GM12891 (cell line): ENCODE results near the gene TMEM50A.
"Not testable (repeated sequence)": the region's sequence is repeated elsewhere in the genome, so short reads cannot be mapped to it uniquely, and the experiment has no call there.

Experiments used
- DNase-seq: peaks from one replicate; pipeline ENCODE4 v3.0.0; 2011; ENCODE audit warnings: low spot score; ENCODE audit not compliant: insufficient read length
- FAIRE-seq: peaks from 2 replicates; lab custom pipeline; 2011; peaks lifted over from hg19 to GRCh38; lab: Jason Lieb, UNC
- PAX5 ChIP-seq: IDR thresholded peaks from 2 replicates; pipeline ENCODE4 v1.6.1; 2011; ENCODE audit warnings: low read length, moderate library complexity, mild to moderate bottlenecking; ENCODE audit not compliant: insufficient read depth, severe bottlenecking
- POLR2A ChIP-seq: IDR thresholded peaks from 2 replicates; pipeline ENCODE4 v1.6.1; 2011; ENCODE audit warnings: low read depth, low read length, control low read depth
- POLR2AphosphoS5 ChIP-seq: IDR thresholded peaks from 2 replicates; pipeline ENCODE4 v1.6.1; 2011; ENCODE audit warnings: low read depth, low read length, control low read depth
- POU2F2 ChIP-seq: IDR thresholded peaks from 2 replicates; pipeline ENCODE4 v1.6.1; 2011; ENCODE audit warnings: low read depth, mild to moderate bottlenecking, control low read depth, low read length, moderate library complexity
- SPI1 ChIP-seq: IDR thresholded peaks from 2 replicates; pipeline ENCODE4 v1.6.1; 2011; ENCODE audit warnings: low read depth, low read length, control low read depth
- TAF1 ChIP-seq: IDR thresholded peaks from 2 replicates; pipeline ENCODE4 v1.6.1; 2011; ENCODE audit warnings: low read depth, low read length, control low read depth

The TMEM50A gene

GRCh38 chr1:25355841-25356395, 17.8 kb downstream of the TMEM50A start:
- FAIRE-seq (no peak), DNase-seq (no peak)
- TF ChIP-seq POLR2A: no peak
- no peak for TF ChIP-seq POLR2AphosphoS5
- TF ChIP-seq POU2F2: no peak
- no peak for TF ChIP-seq PAX5
- no peak for TF ChIP-seq TAF1
- no peak for TF ChIP-seq SPI1

GRCh38 chr1:25356441-25356840, 18.3 kb downstream of the TMEM50A start:
- no peak for TF ChIP-seq POU2F2
- no peak for TF ChIP-seq POLR2A
- TF ChIP-seq PAX5: no peak
- no peak for TF ChIP-seq TAF1
- no peak for TF ChIP-seq POLR2AphosphoS5
- no peak for TF ChIP-seq SPI1
- DNase-seq: no peak
- no peak for FAIRE-seq

- DNase-seq (no peak), FAIRE-seq (no peak)
- TF ChIP-seq POU2F2 (no peak), SPI1 (no peak), PAX5 (no peak), POLR2A (no peak), POLR2AphosphoS5 (no peak), TAF1 (no peak)
These were observed 18.7 kb downstream of the TMEM50A start for GRCh38 chr1:25356848-25357247.

- TF ChIP-seq POLR2AphosphoS5 (no peak), POLR2A (no peak), SPI1 (no peak), POU2F2 (no peak), TAF1 (no peak), PAX5 (no peak)
- no peak for DNase-seq
- FAIRE-seq: no peak
These were observed 22.8 kb downstream of the TMEM50A start for GRCh38 chr1:25360596-25361581.

GRCh38 chr1:25361901-25362300, 23.8 kb downstream of the TMEM50A start:
- TF ChIP-seq POLR2A: no peak
- TF ChIP-seq PAX5: no peak
- no peak for TF ChIP-seq POU2F2
- no peak for TF ChIP-seq SPI1
- no peak for TF ChIP-seq TAF1
- no peak for TF ChIP-seq POLR2AphosphoS5
- DNase-seq (no peak), FAIRE-seq (no peak)

GRCh38 chr1:25362634-25363559, 24.8 kb downstream of the TMEM50A start:
- not testable (repeated sequence) for FAIRE-seq, DNase-seq

- DNase-seq (no peak), FAIRE-seq (no peak)
- TF ChIP-seq POU2F2 (no peak), POLR2A (no peak)
These were observed 31.1 kb downstream of the TMEM50A start for GRCh38 chr1:25369241-25369640.

- FAIRE-seq, DNase-seq: not testable (repeated sequence)
These were observed 31.6 kb downstream of the TMEM50A start for GRCh38 chr1:25369691-25370271.

- DNase-seq, FAIRE-seq: not testable (repeated sequence)
These were observed 33.6 kb downstream of the TMEM50A start for GRCh38 chr1:25371757-25372156.

GRCh38 chr1:25378367-25378766, 40.2 kb downstream of the TMEM50A start:
- not testable (repeated sequence) for FAIRE-seq, DNase-seq

- DNase-seq, FAIRE-seq: not testable (repeated sequence)
These were observed 44.4 kb downstream of the TMEM50A start for GRCh38 chr1:25382543-25382942.

- FAIRE-seq, DNase-seq: not testable (repeated sequence)
These were observed 45.0 kb downstream of the TMEM50A start for GRCh38 chr1:25383090-25383489.

GRCh38 chr1:25383875-25384274, 45.7 kb downstream of the TMEM50A start:
- FAIRE-seq: not testable (repeated sequence)

GRCh38 chr1:25387096-25387495, 49.0 kb downstream of the TMEM50A start:
- not testable (repeated sequence) for FAIRE-seq, DNase-seq

More at GRCh38 chr1:25383875-25384274, 45.7 kb downstream of the TMEM50A start:
- not testable (repeated sequence) for DNase-seq
